HG02973 (cell line): Measurements from ENCODE around the gene LYPD6B.

ENCODE experiments used
- ATAC-seq: cut with Tn5 transposase; IDR thresholded peaks from one replicate; pipeline ENCODE4 v1.9.1; 2021; ENCODE audit warnings: moderate library complexity; ENCODE audit not compliant: unreplicated experiment

Gene LYPD6B

DNA sequence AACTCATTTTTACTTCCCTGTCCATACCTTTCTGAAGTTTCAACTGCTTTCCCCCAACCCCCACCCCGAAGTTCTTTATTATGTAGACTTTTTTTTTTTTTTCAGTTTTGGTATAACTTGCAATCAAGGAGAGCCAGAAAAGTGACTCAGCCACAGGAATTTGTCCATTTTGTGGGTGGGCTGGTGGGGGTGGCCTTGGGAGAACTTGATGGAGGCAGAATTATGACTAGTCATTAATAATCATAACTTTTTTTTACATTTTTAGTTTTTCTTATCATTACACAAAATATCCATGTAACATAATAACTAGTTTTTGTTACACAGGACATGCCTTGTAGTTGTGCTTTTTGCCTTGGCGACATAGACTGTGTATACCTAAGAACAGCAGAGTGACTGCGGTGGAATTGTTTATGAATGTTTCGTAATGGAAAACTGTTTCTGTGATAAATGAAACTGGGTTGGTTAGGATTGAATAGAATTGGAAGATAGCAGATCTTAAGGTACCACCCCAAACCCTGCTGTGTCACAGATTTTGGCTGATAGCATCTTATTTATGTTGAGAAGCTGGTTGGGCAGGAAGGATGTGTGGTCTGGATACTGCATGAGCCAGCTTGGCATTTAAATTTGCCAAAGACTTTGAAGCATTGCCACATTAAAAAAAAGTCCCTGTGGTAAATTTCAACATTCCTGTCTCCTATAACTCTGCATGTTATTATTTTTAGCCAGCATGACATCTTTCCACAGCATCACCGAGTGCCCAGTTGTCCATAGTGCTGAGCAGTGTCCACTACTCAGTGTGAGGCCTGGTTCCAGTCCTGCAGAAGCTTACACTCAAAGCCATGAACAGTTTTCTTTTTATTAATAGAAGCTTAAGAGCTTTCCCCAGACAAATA is 30.7 kb downstream of the LYPD6B start:
- ATAC-seq: no peak

DNA sequence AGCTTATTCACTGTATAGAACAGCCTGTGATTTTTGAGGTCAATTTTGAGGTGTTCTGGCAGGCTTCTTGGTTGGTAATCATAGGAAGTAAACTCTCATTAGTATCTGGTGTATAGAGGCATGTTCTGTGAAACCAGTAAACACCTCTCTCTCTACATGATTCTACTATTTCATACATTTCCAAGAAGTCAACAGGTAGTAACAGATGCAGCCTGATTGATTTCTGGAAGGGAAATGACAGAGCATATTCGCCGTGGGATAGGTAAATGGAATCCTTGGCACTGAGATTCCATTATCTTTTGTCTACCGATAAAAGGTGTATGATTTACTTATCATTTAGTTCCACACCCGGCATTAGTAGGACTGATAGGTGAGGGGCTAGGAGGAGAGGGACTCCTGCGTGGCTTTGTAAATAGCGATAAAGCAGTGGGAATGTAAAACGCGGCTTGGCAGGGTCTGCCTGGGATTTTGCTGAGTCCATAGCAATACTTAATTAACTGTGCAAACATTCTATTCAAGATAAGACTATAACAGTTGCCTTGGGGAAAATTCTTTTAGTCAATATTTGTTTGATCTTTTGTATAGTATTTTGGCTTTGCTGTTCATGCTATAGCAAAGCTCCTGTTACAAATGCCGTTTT is 32.3 kb downstream of the LYPD6B start:
- ATAC-seq: no peak

DNA sequence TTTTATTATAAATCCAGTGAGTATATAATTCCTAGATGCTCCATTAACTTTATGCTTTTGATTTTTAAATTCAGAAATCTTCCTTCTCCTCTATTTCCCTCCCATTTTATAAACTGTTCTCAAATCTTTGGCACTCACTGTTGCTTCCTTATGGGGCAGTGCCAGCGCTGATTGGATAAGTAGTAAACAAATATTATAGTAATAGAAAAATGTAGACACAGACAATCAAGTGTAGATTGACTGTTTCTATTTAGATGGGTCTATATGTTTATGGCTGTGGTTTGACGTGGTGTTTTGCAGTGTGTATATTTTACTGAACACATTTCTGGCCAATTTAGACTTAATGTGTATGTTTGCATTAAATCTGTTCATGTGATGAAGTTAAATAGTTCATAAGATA is 36.6 kb downstream of the LYPD6B start:
- ATAC-seq: no peak

DNA sequence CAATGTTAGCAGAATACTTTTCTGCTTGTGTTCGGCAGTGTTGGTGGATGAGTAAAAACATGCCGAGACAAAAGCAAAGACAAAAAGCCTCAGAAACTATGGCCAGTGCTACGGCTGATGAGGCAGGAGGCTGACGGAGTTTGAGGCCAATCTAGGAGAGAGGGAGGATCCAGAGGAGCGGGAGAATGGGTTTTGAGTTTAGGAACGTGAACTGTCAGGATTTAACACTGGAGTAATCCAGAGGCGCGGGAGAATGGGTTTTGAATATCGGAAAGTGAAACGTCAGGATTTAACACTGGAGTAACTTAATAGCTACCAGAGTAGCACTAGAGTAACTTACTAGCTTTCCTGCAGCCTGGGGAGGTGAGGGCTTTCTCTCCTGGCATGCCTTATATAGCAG is 37.4 kb downstream of the LYPD6B start:
- no peak for ATAC-seq

DNA sequence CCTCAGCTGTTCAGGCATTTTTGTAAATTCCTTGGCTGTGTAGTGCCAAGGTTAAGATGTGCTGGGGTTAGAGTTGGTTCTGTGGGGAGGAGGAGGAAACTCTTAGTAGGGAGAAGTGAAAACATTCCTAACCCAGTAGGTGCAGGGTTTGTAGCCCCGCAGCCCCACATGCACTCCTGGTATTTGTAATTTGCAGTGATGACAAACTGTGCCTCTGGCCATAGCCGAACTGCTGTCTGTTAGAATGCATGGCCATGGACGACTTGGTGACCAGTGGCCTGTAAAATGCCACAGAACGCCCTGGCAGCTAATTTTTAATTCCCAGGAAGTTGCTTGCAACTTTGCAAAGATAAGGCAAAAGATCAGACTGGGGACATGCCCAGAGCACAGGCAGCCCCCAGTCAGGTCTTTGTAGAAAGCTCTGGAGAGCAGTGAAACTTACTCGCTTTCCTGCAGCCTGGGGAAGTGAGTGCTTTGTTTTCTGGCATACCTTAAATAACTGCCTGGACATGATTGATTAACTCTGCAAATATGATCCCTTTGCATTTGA is 38.4 kb downstream of the LYPD6B start:
- ATAC-seq: no peak

DNA sequence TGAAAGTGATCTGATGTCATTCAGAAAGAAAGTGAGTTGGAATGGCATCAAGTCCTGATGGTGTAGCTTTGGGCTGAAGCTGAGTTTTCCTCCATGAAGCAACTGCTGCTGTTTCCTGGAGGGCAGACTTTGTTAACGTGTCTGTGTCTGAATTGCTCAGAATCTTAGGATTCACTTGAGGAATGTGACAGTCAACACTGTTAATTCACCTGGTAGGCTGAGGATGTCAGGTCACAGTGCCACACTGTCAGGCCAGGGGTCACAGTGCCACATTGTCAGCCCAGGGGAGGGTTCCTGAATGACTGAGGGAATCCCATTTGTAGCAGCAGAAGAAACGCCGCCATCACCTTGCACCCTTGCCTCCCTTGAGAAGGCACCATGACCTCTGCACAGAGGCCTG is 39.4 kb downstream of the LYPD6B start:
- no peak for ATAC-seq

DNA sequence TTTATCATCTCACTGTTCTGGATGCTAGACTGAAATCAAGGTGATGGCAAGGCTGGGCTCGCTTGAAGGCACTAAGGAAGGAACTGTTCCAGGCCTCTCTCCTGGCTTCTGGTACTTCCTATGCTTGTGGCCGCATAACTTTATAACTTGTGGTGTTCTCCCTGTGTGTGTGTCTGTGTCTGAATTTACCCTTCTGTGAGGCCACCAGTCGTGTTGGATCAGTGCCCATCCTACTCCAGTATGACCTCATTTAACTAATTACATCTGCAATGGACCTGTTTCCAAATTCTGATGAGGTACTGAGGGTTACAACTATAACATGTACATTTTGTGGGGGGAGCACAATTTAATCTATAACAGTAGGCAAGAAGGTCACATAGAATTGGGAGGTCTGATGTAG is 41.6 kb downstream of the LYPD6B start:
- ATAC-seq: no peak

DNA sequence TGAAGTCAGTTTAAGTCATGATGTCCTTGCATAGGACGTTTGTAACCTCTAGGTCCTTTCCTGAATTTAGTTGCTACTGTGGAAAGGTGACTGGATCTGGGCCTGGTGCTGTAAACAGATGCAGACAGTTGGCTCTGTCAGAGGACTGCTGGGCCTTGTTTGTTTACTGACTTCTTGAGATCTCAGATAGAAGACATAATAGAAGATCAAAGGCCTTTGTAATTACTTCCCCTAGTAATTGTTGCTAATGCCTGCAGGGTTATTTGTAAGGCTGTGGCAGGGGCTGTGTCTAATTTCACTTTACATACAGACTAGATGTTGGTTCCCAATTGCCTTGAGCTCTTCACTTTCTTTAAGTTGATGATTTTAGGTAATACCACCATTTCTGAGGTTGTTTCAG is 42.5 kb downstream of the LYPD6B start:
- ATAC-seq: no peak

DNA sequence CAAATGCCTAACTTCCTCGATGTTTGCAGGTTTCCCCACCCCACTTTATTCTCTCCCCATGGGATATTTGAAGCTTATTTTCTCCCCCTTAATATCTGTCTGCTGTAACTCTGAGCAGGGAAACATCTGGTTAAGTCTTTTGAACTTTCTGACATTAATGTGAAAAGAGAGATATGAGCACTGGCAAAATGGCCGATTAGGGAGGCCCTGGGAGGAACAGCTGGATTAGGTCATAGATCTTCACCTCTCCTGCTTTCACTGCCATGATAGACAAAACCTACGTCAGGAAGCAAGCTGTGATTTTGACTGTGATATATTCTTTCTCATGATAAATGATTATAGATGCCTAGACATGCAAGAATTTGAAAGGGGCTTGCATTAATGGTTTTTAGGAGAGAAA is 43.6 kb downstream of the LYPD6B start:
- ATAC-seq: no peak

DNA sequence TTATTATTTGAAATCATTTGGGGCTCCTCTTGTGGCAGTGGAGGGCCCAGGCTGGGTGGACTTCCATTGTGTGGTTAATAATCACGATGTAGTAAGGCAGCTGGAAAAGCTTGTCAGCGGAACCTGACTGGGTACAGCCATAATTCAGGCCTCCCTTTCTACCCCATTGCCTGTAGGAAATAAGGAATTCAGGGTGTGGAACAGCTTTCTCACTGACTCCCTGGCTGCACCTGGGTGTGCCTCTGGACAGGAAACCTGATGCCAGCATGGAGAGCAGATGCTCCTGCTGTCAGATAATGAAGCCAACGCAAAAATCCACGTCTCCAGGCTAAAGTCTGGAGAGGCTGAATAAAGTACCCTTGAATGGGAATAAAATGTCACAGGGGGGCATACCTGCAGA is 44.2 kb downstream of the LYPD6B start:
- ATAC-seq: no peak

DNA sequence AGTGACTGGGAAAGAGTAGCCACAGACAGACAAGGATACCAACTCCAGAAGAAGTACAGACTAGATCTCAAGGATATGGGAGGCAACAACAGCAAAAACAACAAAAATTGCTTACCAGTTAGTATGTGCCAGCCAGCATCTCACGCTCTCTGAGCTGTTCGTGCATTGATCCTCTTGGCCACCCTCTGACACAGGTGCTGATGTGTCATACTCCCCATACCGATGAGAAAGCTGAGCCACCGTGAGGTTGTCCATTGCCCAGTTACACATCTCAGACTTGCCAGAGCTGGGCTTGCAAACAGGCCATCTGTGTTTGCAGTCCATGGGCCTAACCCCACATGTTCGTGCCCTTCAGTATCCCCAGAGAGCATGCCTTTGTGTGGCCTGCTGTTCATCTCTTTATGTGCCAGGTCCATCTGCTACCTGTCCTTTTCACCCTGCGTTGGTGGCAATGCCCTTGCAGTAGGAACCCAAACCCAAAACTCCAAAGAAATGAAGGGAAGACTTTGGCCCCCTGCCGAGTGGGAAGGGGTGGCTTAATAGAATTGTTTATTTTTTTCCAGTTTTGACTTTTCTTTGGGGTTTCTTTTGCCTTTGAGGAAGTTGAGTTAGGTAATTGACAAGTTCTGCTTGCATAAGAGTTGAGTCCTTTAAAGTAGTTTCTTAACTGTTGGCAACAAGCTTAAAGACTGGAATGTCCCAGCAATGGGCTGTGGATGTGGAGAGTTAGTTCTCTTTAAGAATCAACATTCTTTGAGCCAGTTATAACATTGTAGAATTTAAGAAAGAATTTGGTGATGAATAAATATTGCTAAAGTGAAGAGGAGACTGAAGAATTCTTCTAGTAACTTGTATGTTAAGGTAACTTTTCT is 46.7 kb downstream of the LYPD6B start:
- no peak for ATAC-seq

DNA sequence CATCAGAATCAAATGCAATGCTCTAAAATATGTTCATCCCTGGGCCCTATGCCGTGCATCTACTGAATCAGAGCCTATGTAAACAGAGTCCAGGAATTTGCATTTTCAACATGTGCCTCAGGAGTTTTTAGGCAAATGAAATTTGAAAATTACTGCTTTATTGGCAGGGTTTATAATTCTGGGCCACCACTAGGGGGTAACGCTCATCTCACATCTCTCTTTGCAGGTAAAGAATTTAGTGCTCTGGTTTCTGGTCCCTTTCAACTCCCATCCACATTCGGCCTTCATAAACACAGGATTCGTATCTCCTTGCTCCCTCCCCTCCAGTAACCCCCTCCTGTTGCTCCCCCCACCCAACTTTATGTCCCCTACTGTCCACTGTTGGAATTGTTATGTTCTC is 49.3 kb downstream of the LYPD6B start:
- no peak for ATAC-seq

DNA sequence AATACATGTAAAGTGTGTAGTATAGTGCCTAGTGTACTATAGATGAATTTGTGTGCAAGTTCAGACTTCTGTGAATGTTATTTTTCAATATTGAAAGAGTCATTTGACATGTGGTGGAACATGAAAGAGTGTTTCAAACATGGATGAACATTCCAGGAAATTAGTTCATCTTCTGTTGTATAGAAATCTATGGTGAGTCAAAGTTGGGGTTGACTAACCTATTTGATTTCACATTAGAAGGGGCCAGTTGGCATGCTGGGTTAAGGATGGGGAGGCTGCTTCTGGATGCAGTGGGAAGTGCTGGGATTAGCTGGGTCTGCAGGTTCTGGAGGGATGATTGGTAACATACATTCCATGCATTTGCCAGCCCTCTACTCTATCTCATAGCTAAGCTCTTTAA is 50.6 kb downstream of the LYPD6B start:
- no peak for ATAC-seq

DNA sequence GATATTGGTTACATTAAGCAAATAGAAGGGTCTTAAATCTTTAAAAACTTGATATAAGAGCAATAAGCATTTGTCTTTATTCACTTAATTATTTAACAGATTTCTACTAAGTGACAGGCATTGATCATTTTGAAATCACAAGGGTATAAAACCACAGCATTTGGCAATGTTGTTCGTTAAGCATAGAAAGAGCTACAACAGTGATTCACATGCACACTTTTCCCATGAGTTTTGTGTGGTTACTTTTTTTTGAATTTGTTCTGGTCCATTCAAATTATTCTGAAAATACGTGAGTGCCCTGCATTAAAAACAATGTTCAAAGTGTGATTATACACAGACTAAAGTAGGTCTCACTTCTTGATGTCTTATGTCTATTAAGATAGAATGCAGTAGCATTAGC is 52.2 kb downstream of the LYPD6B start:
- no peak for ATAC-seq

DNA sequence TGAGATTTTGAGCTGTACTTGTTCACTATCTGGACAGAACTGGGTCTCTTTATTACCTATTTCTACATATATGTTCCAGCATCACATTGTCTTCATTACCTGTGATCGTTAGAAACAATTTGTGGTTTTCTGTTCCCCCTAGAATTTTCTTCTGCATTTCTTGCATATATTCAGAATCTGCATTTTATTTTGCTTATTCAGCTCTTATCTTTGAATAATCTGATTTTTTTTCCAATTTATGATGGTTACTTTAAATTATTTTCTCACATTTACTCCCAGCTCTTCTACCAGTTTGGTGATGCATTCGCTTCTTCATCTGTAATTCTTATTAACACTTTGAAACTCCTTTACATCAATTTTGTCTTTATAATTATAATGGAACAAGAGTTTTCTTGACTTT is 55.1 kb downstream of the LYPD6B start:
- no peak for ATAC-seq

DNA sequence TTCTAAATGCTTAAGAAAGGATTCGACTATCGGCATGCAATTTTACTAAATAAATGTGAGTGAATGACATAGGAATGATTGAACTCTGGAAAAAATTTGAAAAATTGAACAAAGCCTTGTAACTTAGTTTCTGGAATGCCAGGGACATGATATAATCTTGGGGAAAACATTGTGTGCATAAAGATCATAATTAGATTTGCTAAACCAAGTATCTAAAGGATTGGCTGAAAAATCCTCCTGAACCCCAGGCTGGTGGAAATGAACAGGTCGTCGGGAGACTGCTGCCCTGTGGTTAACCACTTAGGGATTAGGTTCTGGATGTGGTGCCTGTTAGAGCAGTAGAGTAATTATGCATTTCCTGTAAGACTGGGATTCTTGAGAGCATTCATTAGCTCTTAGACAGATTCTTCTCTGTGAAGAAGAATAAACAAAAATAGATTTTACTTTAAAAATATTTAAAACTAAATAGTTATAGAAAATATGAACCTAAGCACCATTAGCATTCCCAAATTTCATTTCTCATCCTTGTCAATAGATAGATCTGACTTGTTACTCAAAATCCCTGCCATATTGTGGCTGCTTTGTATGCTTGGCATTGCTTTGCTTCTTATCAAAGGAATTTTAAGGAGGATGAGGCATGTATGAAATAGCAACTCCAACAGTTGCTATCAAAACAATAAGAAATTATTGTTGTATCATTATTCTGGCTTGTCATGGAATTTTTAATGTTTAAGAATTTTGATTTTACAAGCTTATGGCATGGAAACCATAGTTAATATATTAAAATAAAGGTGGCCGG is 55.9 kb downstream of the LYPD6B start:
- ATAC-seq: no peak

DNA sequence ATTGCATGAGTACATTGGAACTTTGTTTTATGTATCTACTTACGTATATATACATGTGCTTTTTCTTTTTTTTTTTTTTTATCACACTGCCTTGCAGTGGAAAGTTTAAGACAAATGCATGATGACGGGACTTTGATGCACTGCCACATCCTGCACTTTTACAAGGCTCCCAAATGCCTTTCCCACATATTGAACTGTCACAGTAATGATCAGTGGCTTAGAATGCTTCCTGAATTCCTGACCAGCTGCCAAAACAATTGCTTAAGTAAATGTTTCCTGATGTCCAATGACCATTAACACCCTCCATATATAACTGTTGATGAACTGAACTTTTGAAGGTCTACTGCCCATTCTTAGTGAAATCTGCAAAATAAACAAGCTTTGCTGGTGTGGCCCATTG is 60.2 kb downstream of the LYPD6B start:
- no peak for ATAC-seq

DNA sequence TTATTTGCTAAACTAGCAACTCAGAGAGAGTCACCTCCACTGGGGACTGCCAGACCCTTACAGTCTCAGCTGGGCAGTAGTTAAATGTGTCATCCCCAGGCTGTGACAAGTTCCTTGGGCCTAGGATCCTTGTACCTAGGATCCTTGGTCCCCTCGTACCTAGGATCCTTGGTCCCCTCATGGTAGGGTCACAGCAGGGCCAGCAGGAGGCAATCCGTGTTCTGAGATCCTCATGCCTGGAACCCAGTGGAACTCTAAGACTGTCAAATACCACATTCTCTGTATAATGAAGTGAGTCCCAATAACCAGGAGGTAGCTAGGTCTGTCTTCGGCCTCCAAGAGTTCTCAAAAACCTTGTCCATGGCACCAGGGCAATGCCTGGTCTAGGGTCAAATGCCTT is 60.8 kb downstream of the LYPD6B start:
- no peak for ATAC-seq

DNA sequence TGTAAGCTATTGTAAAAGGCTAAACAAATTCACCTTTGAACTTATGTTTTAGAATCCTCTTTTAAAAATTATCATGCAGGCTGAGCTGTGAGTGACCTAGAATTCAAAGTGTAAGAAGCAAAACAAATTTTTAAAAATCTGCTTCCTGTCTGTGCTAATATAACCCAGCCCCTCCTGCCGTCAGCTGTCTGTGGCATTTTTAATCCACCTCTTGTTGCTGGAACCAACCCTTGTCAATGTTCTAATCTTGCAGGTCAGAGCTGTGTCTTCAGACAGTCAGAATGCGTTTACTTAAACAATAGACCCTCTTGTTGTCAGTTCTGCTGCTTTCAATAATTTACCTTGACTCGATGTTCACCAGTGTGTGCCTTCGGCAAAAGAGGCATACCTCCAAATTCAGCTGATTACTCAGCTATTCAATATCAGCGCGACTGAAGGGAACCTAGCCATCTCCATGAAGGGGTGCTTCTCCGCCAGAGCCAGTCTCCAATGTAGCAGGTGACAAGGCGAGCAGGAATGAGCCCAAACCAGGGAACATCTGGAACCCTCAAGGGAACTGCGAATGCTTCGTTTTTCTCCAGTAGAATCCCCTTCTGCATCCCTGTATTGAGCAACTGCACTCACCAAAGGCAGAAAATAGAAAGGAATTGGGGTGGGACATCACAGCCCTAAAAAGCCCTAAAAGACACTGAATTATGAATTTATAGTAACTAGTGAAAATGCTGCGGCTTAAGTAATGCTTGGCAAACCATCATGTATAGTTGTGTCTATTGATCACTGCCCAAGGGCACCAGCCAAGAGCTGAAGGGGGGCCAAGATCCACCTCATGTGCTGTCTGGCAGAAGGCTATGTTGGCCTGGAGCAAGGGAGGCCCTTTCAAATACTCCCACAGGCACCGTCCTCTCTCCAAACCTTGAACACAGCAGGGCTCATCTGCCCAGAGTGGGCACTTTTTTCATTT is 62.5 kb downstream of the LYPD6B start:
- ATAC-seq: no peak
